Progenitor cell of endocrine pancreas (in vitro differentiated cells): ENCODE measurements around the gene TBC1D22B. TPM values are rescaled to one million over a fixed set of nuclear protein-coding genes. Genes with fewer than 3 reads are reported as not detected.

ENCODE experiments used
- DNase-seq: peaks from one replicate; pipeline ENCODE4 v3.0.0; 2021; ENCODE audit warnings: low spot score; ENCODE audit not compliant: unreplicated experiment
- H3K27ac Mint-ChIP-seq: 2 replicates; pipeline ENCODE4 v1.8.0; 2021; ENCODE audit warnings: mild to moderate bottlenecking, moderate library complexity, mixed read lengths
- H3K27me3 Mint-ChIP-seq: 2 replicates; pipeline ENCODE4 v1.8.0; 2021; ENCODE audit warnings: mixed read lengths
- H3K36me3 Mint-ChIP-seq: 2 replicates; pipeline ENCODE4 v1.8.0; 2022; ENCODE audit warnings: mixed read lengths; ENCODE audit not compliant: insufficient read depth
- H3K4me1 Mint-ChIP-seq: 2 replicates; pipeline ENCODE4 v1.8.0; 2021; ENCODE audit warnings: low read depth, mixed read lengths
- H3K4me3 Mint-ChIP-seq: 2 replicates; pipeline ENCODE4 v1.8.0; 2021; ENCODE audit warnings: low read depth, mild to moderate bottlenecking, moderate library complexity, mixed read lengths
- H3K9me3 Mint-ChIP-seq: 2 replicates; pipeline ENCODE4 v1.8.0; 2021; ENCODE audit warnings: low read depth, mixed read lengths
- CTCF ChIP-seq: fragments of 200-600 bp; sonication (generic); IDR thresholded peaks from one replicate; pipeline ENCODE4 v1.5.0; 2021; ENCODE audit warnings: antibody characterized with exemption, mild to moderate bottlenecking; ENCODE audit not compliant: unreplicated experiment
- total RNA-seq: library from RNA; stranded (reverse); gene quantifications from 2 replicates; pipeline ENCODE4 v1.2.1, GENCODE V29; 2021

The TBC1D22B gene
- total RNA-seq, 1 donor from 2014 or later: 17.1 TPM

- TF ChIP-seq CTCF: no peak
- H3K4me3 Mint-ChIP-seq: no peak overlapping the region
- H3K27me3 Mint-ChIP-seq: no peaks in the 10 kb centered on the region
- H3K36me3 Mint-ChIP-seq: peaks cover 8% of the 10 kb centered on the region
- no peak overlapping the region for H3K27ac Mint-ChIP-seq
- no peak for DNase-seq
- H3K4me1 Mint-ChIP-seq: peaks cover 13% of the 10 kb centered on the region
- no peaks in the 10 kb centered on the region for H3K9me3 Mint-ChIP-seq
Observed at GRCh38 chr6:37269105-37269504, 11.5 kb downstream of the TBC1D22B start.

DNA sequence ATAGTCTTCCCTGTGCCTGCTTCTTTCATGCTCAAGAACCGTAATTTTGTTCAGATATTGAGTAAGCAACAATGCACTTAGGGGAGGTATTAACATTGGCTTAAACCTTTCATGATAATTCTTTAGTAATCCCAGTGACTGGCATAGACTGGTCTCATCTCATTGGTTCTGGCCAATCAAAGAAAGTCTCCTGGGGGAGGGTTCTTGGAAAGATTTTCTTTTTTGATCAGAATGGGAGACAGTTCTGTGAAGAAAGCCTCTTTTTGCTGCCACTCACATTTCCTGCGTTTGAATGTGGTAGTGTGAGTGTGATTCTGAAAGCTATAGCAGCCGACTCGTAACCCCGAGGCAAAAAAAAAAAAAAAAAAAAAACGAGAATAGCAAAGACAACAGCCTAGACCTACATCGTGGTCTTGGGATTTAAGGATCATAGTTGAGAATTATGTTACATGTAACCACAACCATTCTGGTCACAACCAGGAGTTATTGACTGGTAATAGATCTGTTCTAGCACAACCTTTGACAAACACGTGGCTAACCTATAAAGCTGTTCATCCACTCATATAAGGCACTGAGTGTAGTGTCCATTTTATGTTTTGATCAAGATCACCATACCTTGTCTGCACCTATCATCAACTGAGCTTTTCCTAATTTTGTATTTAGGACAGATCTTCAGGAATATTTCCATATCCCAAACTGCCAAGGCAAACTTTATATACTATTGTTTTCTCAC, 15.4 kb downstream of the TBC1D22B start:
- H3K27me3 Mint-ChIP-seq: no peaks in the 10 kb centered on the region
- H3K27ac Mint-ChIP-seq: no peak overlapping the region
- H3K4me3 Mint-ChIP-seq: no peak overlapping the region
- DNase-seq: no peak
- H3K9me3 Mint-ChIP-seq: no peaks in the 10 kb centered on the region
- TF ChIP-seq CTCF: no peak
- H3K36me3 Mint-ChIP-seq: peaks cover 15% of the 10 kb centered on the region
- peaks cover 2% of the 10 kb centered on the region for H3K4me1 Mint-ChIP-seq

GRCh38 chr6:37273690-37274089, 16.1 kb downstream of the TBC1D22B start:
- Mint-ChIP-seq H3K4me3 (no peak overlapping the region), H3K4me1 (peaks cover 2% of the 10 kb centered on the region), H3K27me3 (no peaks in the 10 kb centered on the region), H3K27ac (no peak overlapping the region), H3K36me3 (peaks cover 13% of the 10 kb centered on the region), H3K9me3 (no peaks in the 10 kb centered on the region)
- DNase-seq: no peak
- no peak for TF ChIP-seq CTCF

DNA sequence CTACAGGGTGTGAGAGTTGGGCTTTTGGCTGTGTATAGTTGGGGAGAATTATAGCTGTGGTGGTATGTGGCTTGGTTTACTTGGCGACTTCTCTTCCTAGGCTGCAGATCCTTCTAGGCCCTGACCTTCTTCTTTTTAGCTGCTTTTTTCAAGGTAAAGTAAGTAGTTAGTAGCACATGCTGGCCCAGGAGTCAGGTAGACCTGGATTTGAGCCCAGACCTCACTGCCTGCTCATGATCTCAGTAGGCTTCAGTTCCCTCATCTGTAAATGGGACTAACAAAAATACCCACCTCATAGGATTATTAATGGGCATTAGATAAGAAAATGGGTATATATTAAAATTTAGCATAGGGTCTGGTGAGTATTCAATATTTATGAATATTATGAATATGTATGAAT, 17.8 kb downstream of the TBC1D22B start:
- TF ChIP-seq CTCF: no peak
- H3K27me3 Mint-ChIP-seq: no peaks in the 10 kb centered on the region
- peaks cover 2% of the 10 kb centered on the region for H3K4me1 Mint-ChIP-seq
- no peak overlapping the region for H3K4me3 Mint-ChIP-seq
- no peaks in the 10 kb centered on the region for H3K9me3 Mint-ChIP-seq
- no peak for DNase-seq
- H3K36me3 Mint-ChIP-seq: peaks cover 14% of the 10 kb centered on the region
- H3K27ac Mint-ChIP-seq: no peak overlapping the region

DNA sequence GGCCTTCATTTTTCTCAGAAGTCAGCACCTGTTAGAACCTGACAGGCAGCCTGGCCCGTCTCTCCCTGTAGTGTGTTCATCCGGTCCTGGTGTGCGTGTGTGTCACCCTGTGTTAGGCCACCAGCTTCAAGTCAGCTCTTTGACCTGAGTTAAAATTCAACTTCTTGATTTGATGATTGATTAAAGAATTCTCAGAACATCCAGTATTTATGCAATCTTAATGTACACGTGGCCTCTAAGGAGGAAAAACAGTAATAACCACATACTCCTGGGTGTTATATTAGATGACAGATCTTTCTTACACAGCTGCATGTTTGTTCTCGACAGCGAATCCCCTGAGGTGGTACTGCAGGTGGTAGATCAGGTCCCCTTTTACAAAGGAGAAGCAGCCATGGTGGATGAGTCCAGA, 19.4 kb downstream of the TBC1D22B start:
- DNase-seq: no peak
- Mint-ChIP-seq H3K9me3 (no peaks in the 10 kb centered on the region), H3K36me3 (peaks cover 8% of the 10 kb centered on the region), H3K27me3 (no peaks in the 10 kb centered on the region), H3K27ac (no peak overlapping the region), H3K4me3 (no peak overlapping the region), H3K4me1 (peaks cover 2% of the 10 kb centered on the region)
- TF ChIP-seq CTCF: no peak
